Pulmonary artery endothelial cell (primary cell): ENCODE measurements around the gene ZNF493. TPM values are rescaled to one million over a fixed set of nuclear protein-coding genes. Genes with fewer than 3 reads are reported as not detected.

Experiments used
- DNase-seq: peaks from one replicate; pipeline ENCODE4 v3.0.0-alpha.2; 2011; ENCODE audit warnings: low read depth, low spot score
- total RNA-seq: library from RNA; depleted of rRNA; stranded (reverse); fragments of >200 nt; gene quantifications from 2 replicates; pipeline ENCODE4 v1.2.3, GENCODE V29; 2014

Gene ZNF493
- 9.2 and 21.6 TPM in 2 replicates for total RNA-seq

GRCh38 chr19:21396893-21397572, at the start of gene ZNF493:
Gene ZNF493 (plus strand): TSS chr19:21397133. CDS start chr19:21397238, 105 bp downstream.
- DNase-seq, result peak; percentile 80

DNA sequence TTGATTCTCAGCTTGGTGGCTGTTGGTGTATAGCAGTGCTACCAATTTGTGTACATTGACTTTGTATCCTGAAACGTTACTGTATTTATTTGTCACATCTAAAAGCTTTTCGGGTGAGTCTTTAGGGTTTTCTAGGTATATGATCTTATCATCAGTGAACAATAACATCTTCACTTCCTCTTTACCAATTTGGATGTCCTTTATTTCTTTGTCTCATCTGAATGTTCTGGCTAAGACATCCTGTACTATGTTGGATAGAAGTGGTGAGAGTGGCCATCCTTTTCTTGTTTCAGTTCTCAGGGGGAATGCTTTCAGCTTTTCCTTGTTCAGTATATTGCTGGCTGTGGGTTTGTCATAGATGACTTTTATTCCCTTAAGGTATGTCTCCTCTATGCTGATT, 44.1 kb upstream of the ZNF493 start:
- DNase-seq, result no peak

- peak; percentile 85 for DNase-seq
These were observed 38.0 kb upstream of the ZNF493 start, which contains the start of gene ZNF738 for GRCh38 chr19:21358768-21359451. Gene ZNF738 (plus strand): TSS chr19:21359000. CDS start chr19:21359141, 141 bp downstream.

GRCh38 chr19:21362291-21362690, 34.6 kb upstream of the ZNF493 start:
- no peak for DNase-seq

GRCh38 chr19:21383980-21384582, 12.9 kb upstream of the ZNF493 start:
- no peak for DNase-seq

GRCh38 chr19:21396121-21396520, 812 bp upstream of the ZNF493 start:
- DNase-seq, result no peak

DNA sequence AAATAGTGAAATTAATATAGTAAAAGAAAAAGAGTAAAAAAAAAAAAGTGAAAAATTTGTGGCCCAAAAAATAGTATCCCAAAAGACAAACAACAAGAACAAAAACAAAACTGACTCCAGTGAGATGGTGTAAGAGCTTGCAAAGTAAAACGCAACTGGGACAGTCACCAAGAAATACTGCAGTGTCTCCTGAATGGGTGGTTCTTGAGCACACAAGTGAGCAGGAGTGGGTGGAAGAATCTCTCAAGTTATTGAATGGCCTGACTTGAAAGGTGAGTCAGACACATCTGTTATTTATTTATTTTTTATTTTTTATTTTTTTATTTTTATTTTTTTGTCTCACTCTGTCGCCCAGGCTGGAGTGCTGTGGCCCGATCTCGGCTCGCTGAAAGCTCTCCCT, 1.9 kb downstream of the ZNF493 start:
- no peak for DNase-seq

DNA sequence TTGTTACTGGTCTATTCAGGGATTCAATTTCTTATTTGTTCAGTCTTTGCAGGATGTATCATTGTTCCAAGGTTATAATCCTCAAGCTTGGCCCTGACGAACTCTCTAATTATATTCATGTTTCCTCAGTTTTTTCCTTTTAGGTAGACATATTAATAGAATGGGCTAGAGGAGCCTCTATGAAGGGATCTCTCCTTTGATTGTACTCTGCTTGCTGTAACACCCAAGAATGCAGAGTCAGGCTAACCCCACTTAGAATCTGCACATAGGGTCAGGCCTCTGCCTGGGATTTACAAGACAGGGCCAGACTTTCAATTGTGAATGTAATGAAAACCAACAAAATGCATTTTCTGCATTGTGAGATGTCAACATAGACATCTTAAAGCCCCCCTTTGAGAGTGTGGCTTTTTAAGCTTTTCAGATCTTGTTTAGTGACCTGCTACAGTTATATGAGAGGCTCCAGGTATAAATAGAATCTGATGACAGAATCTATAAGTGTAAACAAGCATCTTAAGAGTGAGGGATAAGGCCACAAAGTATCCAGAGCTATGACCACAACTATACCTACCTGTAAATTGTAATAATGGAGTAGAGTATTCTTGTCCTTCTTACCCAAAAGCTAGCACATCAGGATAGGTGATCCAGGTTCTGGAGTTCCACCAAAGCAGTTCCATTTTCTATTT, 5.5 kb downstream of the ZNF493 start:
- DNase-seq, result no peak

GRCh38 chr19:21410166-21410565, 13.2 kb downstream of the ZNF493 start:
- DNase-seq, result no peak

DNA sequence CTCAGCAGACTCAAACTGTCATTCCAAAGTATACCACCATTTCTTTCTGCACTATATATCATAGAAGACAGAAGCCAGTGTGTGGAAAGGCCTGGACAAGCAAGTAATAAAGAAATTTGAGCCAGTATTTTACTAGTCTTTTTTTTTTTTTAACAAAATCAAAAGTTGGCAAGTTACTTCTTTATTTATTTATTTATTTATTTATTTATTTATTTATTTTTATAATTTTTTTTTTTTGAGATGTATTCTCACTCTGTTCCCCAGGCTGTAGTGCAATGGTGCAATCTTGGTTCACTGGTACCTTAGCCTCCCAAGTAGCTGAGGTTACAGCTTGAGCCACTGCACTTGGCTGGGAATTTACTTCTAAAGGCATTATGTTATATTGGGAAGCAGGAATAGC, 25.3 kb downstream of the ZNF493 start:
- DNase-seq, result no peak

GRCh38 chr19:21423057-21424041, 26.4 kb downstream of the ZNF493 start:
- no peak for DNase-seq

GRCh38 chr19:21430675-21431074, 33.7 kb downstream of the ZNF493 start:
- DNase-seq, result no peak

DNA sequence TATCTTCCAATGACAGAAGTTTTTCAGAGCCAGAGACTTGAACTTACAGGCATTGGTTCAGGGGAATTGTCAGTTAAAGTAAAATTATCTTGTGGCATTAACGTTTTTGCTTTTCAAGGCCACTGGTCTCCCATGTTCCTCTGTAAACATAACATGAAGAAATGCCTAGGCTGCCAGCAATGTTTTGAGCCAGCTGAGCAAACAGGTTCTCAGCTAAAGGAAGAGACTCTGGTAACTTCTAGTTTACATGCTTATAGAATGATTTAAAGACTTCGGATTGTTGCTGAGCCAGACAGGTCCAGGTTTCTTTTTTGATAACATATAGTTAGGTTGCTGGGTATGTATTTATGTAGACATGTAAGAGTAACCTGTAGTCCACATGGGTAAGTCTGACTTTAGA, 35.7 kb downstream of the ZNF493 start:
- DNase-seq, result no peak

DNA sequence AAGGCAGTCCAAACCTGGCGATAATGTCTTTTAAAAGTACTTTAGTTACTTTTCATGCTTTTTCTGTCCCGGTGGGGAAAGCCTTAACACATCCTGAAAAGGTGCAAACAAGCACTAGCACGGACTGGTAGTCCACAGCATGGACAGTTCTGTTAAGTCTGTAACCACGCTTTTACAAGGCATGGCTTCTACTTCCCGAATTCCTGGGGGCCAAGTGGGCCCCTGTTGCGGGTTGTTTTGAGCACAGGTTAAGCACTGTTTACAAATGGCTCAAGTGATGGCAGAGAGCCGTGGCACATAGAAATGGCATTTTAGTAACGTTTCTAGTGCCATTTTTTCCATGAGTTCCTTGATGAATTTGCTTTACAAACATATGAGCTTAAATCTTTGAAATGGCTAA, 37.6 kb downstream of the ZNF493 start:
- DNase-seq, result no peak

GRCh38 chr19:21434967-21435544, 38.1 kb downstream of the ZNF493 start:
- no peak for DNase-seq

DNA sequence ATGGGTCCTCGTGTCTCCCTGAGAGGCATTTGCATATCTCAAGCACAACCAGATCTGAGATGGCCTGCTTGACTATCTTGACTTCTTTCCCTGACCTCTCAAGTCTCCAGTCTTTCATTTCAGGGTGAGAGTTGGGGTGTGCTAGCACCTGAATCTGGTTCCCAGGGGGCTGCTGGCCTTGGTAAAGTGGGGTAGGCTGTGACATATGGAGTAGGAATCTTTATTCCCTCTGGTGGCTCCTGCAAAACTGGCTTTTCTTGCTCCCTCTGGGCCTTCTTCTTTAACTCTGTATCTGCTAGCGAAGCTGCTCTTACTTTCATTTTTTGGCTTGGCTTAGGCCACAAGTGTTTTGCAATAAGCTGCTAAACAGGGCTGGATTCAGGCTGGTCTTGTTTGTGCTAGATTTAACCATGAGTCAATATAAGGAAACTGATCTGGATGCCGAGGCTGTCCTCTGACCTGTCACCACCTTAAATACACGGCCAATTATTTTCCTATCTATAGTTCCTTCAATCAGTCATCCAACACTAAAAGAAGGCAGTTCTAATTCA, 42.3 kb downstream of the ZNF493 start:
- no peak for DNase-seq

DNA sequence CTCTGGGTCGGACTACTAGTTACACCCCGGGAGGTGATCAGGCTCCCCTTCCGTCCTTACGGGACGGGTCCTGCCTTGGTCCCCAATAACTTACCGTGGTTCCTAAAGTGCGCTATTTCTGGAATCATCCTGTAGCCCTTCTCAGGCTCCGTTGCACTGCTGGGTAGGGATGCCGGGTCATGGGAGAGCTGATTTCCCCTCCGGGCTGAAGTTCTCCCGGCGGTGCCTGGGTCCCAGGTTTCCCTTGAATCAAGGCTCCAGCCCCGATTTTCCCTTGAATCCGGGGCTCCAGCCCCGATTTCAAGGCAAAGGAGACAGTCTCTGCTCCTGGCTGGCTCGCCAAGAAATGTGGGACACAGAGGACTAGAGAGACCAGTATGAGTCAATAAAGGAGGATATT, 43.4 kb downstream of the ZNF493 start:
- DNase-seq, result no peak

DNA sequence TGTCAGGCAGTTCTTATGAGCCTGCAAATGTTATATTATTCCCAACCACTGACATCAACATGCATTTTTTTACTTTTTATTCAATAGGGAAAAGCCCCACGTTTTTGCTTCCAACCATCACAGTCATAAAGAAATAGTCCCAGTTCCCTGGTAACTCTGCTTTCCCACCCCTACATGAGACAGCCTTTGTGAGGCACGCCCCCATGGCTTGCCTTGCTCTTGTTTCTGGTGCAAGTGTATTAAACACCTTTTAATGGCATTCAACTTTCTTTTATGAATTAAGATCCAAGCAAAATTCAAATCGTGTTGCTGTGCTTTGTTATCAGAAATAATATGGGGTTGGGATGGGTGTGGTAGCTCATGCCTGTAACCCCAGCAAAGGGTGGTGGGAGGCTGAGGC, 54.3 kb downstream of the ZNF493 start:
- no peak for DNase-seq

- DNase-seq, result no peak
These were observed 58.0 kb downstream of the ZNF493 start for GRCh38 chr19:21454901-21455300.

DNA sequence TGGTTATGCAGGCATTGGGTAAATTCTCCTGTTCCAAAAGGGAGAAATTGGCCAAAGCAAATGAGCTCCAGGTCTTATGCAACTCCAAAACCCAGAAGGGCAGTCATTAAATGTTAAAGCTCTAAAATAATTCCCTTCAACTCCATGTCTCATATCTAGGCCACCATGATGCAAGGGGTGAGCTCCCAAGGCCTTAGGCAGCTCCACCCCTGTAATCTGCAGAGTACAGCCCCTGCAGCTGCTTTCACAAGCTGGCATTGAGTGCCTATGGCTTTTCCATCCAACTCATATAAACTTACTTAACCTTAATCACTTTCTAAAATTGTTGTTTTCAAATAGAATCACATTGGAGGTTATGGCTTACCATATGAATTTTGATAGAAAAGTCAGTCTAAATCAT, 63.8 kb downstream of the ZNF493 start:
- no peak for DNase-seq
